Activated CD4-positive, alpha-beta memory T cell treated with anti-CD3 and anti-CD28 coated beads for 36 hours (primary cell): Measurements from ENCODE around the gene LARP6. TPM values are rescaled to one million over a fixed set of nuclear protein-coding genes. Genes with fewer than 3 reads are reported as not detected.

ENCODE experiments used
- CTCF ChIA-PET: fragments of 350-600 bp; sonication (Branson Sonifier 250); formaldehyde crosslinking; loops from one replicate; lab custom pipeline; 2021; ENCODE audit warnings: antibody characterized with exemption, inconsistent platforms; lab: Charles Lee
- POLR2A ChIA-PET: fragments of 350-600 bp; sonication (Branson Sonifier 250); formaldehyde crosslinking; loops from one replicate; lab custom pipeline; 2021; ENCODE audit warnings: antibody characterized with exemption; lab: Charles Lee
- DNase-seq: peaks from one replicate; pipeline ENCODE4 v3.0.0-alpha.2; 2020
- H3K27ac Mint-ChIP-seq: one replicate; pipeline ENCODE4 v1.8.0; 2021; ENCODE audit warnings: mixed read lengths
- H3K27me3 Mint-ChIP-seq: one replicate; pipeline ENCODE4 v1.8.0; 2021; ENCODE audit warnings: mixed read lengths
- H3K36me3 Mint-ChIP-seq: one replicate; pipeline ENCODE4 v1.8.0; 2021; ENCODE audit warnings: mixed read lengths
- H3K4me1 Mint-ChIP-seq: one replicate; pipeline ENCODE4 v1.8.0; 2021; ENCODE audit warnings: low read depth, mixed read lengths
- H3K4me3 Mint-ChIP-seq: one replicate; pipeline ENCODE4 v1.8.0; 2021; ENCODE audit warnings: mild to moderate bottlenecking, mixed read lengths
- H3K9me3 Mint-ChIP-seq: one replicate; pipeline ENCODE4 v1.8.0; 2021; ENCODE audit warnings: mixed read lengths
- intact Hi-C: fragments of 100-400 bp; cut with micrococcal nuclease; formaldehyde crosslinking; loops from one replicate; pipeline ENCODE4 v1.15.1; 2023
- total RNA-seq, 2 experiments: library from RNA; stranded (reverse); gene quantifications; one replicate each; pipeline ENCODE4 v1.2.3, GENCODE V29; 2021

LARP6 gene
- total RNA-seq, 2 experiments from 2014 or later = 0.17 TPM; not detected in 1

GRCh38 chr15:70799667-70800450 is 54.1 kb downstream of the LARP6 start:
- H3K27me3 Mint-ChIP-seq = no peaks in the 10 kb centered on the region
- intact Hi-C loops = no loop called here
- H3K27ac Mint-ChIP-seq = no peak overlapping the region
- H3K36me3 Mint-ChIP-seq = no peaks in the 10 kb centered on the region
- H3K9me3 Mint-ChIP-seq = no peaks in the 10 kb centered on the region
- H3K4me3 Mint-ChIP-seq = no peak overlapping the region
- H3K4me1 Mint-ChIP-seq = no peaks in the 10 kb centered on the region
- no peak for DNase-seq
- POLR2A ChIA-PET = no interaction called here
- CTCF ChIA-PET = interaction anchor here (0.7 to 2.1 kb wide), 2 partner anchors 12 to 25 kb away, joined by 3 to 7 read pairs; no protein-coding TSS in a partner anchor

- DNase-seq = no peak
- H3K4me3 Mint-ChIP-seq = no peak overlapping the region
- no peaks in the 10 kb centered on the region for H3K4me1 Mint-ChIP-seq
- no peaks in the 10 kb centered on the region for H3K9me3 Mint-ChIP-seq
- no peaks in the 10 kb centered on the region for H3K36me3 Mint-ChIP-seq
- H3K27ac Mint-ChIP-seq = no peak overlapping the region
- POLR2A ChIA-PET = no interaction called here
- no peaks in the 10 kb centered on the region for H3K27me3 Mint-ChIP-seq
- CTCF ChIA-PET = no interaction called here
- intact Hi-C loops = no loop called here
These were observed 56.5 kb downstream of the LARP6 start for GRCh38 chr15:70797464-70797863.

- H3K27ac Mint-ChIP-seq = no peak overlapping the region
- no peaks in the 10 kb centered on the region for H3K36me3 Mint-ChIP-seq
- no peak overlapping the region for H3K4me3 Mint-ChIP-seq
- no peaks in the 10 kb centered on the region for H3K9me3 Mint-ChIP-seq
- intact Hi-C loops = no loop called here
- ChIA-PET POLR2A (no interaction called here), CTCF (no interaction called here)
- H3K27me3 Mint-ChIP-seq = peaks cover 3% of the 10 kb centered on the region
- no peak for DNase-seq
- H3K4me1 Mint-ChIP-seq = no peaks in the 10 kb centered on the region
These were observed 57.2 kb downstream of the LARP6 start for GRCh38 chr15:70796516-70797310.

- H3K27ac Mint-ChIP-seq = no peak overlapping the region
- H3K36me3 Mint-ChIP-seq = no peaks in the 10 kb centered on the region
- no peak for DNase-seq
- H3K27me3 Mint-ChIP-seq = peaks cover 3% of the 10 kb centered on the region
- H3K4me1 Mint-ChIP-seq = no peaks in the 10 kb centered on the region
- POLR2A ChIA-PET = no interaction called here
- CTCF ChIA-PET = no interaction called here
- no peaks in the 10 kb centered on the region for H3K9me3 Mint-ChIP-seq
- intact Hi-C loops = no loop called here
- H3K4me3 Mint-ChIP-seq = no peak overlapping the region
These were observed 58.7 kb downstream of the LARP6 start for GRCh38 chr15:70795311-70795665.

- no peak for DNase-seq
- POLR2A ChIA-PET = no interaction called here
- no peak overlapping the region for H3K27ac Mint-ChIP-seq
These were observed 59.2 kb downstream of the LARP6 start for GRCh38 chr15:70794596-70795310.

GRCh38 chr15:70793694-70794093 is 60.3 kb downstream of the LARP6 start:
- CTCF ChIA-PET = no interaction called here
- H3K4me3 Mint-ChIP-seq = no peak overlapping the region

More at GRCh38 chr15:70794596-70795310, 59.2 kb downstream of the LARP6 start:
- Mint-ChIP-seq H3K4me3 (no peak overlapping the region), H3K27me3 (peaks cover 5% of the 10 kb centered on the region), H3K36me3 (no peaks in the 10 kb centered on the region), H3K4me1 (no peaks in the 10 kb centered on the region), H3K9me3 (no peaks in the 10 kb centered on the region)
- intact Hi-C loops = no loop called here
- CTCF ChIA-PET = no interaction called here

GRCh38 chr15:70792171-70792573 is 61.8 kb downstream of the LARP6 start:
- Mint-ChIP-seq H3K36me3 (no peaks in the 10 kb centered on the region), H3K4me1 (no peaks in the 10 kb centered on the region), H3K27me3 (peaks cover 5% of the 10 kb centered on the region), H3K27ac (no peak overlapping the region), H3K9me3 (no peaks in the 10 kb centered on the region), H3K4me3 (no peak overlapping the region)
- POLR2A ChIA-PET = no interaction called here
- DNase-seq = no peak
- CTCF ChIA-PET = no interaction called here
- intact Hi-C loops = no loop called here

More at GRCh38 chr15:70793694-70794093, 60.3 kb downstream of the LARP6 start:
- no peak for DNase-seq
- Mint-ChIP-seq H3K27ac (no peak overlapping the region), H3K27me3 (peaks cover 5% of the 10 kb centered on the region), H3K4me1 (no peaks in the 10 kb centered on the region), H3K36me3 (no peaks in the 10 kb centered on the region), H3K9me3 (no peaks in the 10 kb centered on the region)
- POLR2A ChIA-PET = no interaction called here
- intact Hi-C loops = no loop called here

GRCh38 chr15:70791259-70791658 is 62.7 kb downstream of the LARP6 start:
- DNase-seq = no peak
- no peaks in the 10 kb centered on the region for H3K9me3 Mint-ChIP-seq
- no peaks in the 10 kb centered on the region for H3K4me1 Mint-ChIP-seq
- no peak overlapping the region for H3K27ac Mint-ChIP-seq
- no peak overlapping the region for H3K4me3 Mint-ChIP-seq
- no peaks in the 10 kb centered on the region for H3K36me3 Mint-ChIP-seq
- intact Hi-C loops = no loop called here
- ChIA-PET POLR2A (no interaction called here), CTCF (interaction anchor here (0.6 kb wide), 1 partner anchor 586 kb away, joined by 3 read pairs; no protein-coding TSS in a partner anchor)
- peaks cover 5% of the 10 kb centered on the region for H3K27me3 Mint-ChIP-seq

GRCh38 chr15:70789213-70789612 is 64.7 kb downstream of the LARP6 start:
- Mint-ChIP-seq H3K9me3 (no peaks in the 10 kb centered on the region), H3K27ac (no peak overlapping the region), H3K4me3 (no peak overlapping the region), H3K36me3 (no peaks in the 10 kb centered on the region), H3K27me3 (peaks cover 5% of the 10 kb centered on the region), H3K4me1 (no peaks in the 10 kb centered on the region)
- intact Hi-C loops = no loop called here
- ChIA-PET CTCF (no interaction called here), POLR2A (no interaction called here)
- DNase-seq = no peak

GRCh38 chr15:70788114-70789049 is 65.6 kb downstream of the LARP6 start:
- CTCF ChIA-PET = no interaction called here
- no peak overlapping the region for H3K27ac Mint-ChIP-seq
- intact Hi-C loops = no loop called here
- POLR2A ChIA-PET = no interaction called here
- no peak overlapping the region for H3K4me3 Mint-ChIP-seq
- peaks cover 5% of the 10 kb centered on the region for H3K27me3 Mint-ChIP-seq
- no peaks in the 10 kb centered on the region for H3K36me3 Mint-ChIP-seq
- no peak for DNase-seq
- no peaks in the 10 kb centered on the region for H3K4me1 Mint-ChIP-seq
- H3K9me3 Mint-ChIP-seq = no peaks in the 10 kb centered on the region

- ChIA-PET CTCF (no interaction called here), POLR2A (no interaction called here)
- intact Hi-C loops = no loop called here
- Mint-ChIP-seq H3K9me3 (no peaks in the 10 kb centered on the region), H3K27me3 (peaks cover 5% of the 10 kb centered on the region), H3K36me3 (no peaks in the 10 kb centered on the region), H3K27ac (no peak overlapping the region), H3K4me3 (no peak overlapping the region), H3K4me1 (no peaks in the 10 kb centered on the region)
- no peak for DNase-seq
These were observed 67.0 kb downstream of the LARP6 start for GRCh38 chr15:70786996-70787395.
